ENCODE results near the gene GJD4.

GRCh38 chr10:35657621-35658020 is 52.5 kb downstream of the GJD4 start:
- no peak for TF ChIP-seq CTCF (conservative IDR thresholded peaks at IDR 0.05; ENCODE audit: low read depth, low read length)
- TF ChIP-seq, protein P1, sequence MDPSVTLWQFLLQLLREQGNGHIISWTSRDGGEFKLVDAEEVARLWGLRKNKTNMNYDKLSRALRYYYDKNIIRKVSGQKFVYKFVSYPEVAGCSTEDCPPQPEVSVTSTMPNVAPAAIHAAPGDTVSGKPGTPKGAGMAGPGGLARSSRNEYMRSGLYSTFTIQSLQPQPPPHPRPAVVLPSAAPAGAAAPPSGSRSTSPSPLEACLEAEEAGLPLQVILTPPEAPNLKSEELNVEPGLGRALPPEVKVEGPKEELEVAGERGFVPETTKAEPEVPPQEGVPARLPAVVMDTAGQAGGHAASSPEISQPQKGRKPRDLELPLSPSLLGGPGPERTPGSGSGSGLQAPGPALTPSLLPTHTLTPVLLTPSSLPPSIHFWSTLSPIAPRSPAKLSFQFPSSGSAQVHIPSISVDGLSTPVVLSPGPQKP (IDR thresholded peaks at IDR 0.05; ENCODE audit: borderline replicate concordance, low read depth, low read length): no peak
- TF ChIP-seq BHLHE40 (IDR thresholded peaks at IDR 0.05; ENCODE audit: low read depth, low read length): no peak
- TF ChIP-seq RAD21 (IDR thresholded peaks at IDR 0.05; ENCODE audit: low read length): no peak
- no peak for TF ChIP-seq SMC3 (IDR thresholded peaks at IDR 0.05; ENCODE audit: low read depth, low read length)
- TF ChIP-seq POLR2A (IDR thresholded peaks at IDR 0.05; ENCODE audit: low read depth, low read length): no peak
- TF ChIP-seq, protein P2, sequence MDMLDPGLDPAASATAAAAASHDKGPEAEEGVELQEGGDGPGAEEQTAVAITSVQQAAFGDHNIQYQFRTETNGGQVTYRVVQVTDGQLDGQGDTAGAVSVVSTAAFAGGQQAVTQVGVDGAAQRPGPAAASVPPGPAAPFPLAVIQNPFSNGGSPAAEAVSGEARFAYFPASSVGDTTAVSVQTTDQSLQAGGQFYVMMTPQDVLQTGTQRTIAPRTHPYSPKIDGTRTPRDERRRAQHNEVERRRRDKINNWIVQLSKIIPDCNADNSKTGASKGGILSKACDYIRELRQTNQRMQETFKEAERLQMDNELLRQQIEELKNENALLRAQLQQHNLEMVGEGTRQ (IDR thresholded peaks at IDR 0.05; ENCODE audit: low read depth, low read length): no peak
- TF ChIP-seq MXI1 (IDR thresholded peaks at IDR 0.05; ENCODE audit: borderline replicate concordance, low read depth, low read length): no peak
- TF ChIP-seq MAFK (IDR thresholded peaks at IDR 0.05; ENCODE audit: low read depth, low read length): no peak
- no peak for TF ChIP-seq FOS (IDR thresholded peaks at IDR 0.05; ENCODE audit: low read depth, low read length)
- no peak for TF ChIP-seq CHD1 (IDR thresholded peaks at IDR 0.05; ENCODE audit: low read depth, low read length)
- TF ChIP-seq NFE2L2 (IDR thresholded peaks at IDR 0.05; ENCODE audit: low read depth, low read length): no peak
- no peak for TF ChIP-seq CEBPB (IDR thresholded peaks at IDR 0.05; ENCODE audit: low read depth, low read length)
- TF ChIP-seq RFX5 (IDR thresholded peaks at IDR 0.05; ENCODE audit: low read depth, low read length): no peak
